ENCODE results near the gene TBX20.
"Not testable (repeated sequence)": the region's sequence is repeated elsewhere in the genome, so short reads cannot be mapped to it uniquely, and the experiment has no call there.

Gene TBX20

DNA sequence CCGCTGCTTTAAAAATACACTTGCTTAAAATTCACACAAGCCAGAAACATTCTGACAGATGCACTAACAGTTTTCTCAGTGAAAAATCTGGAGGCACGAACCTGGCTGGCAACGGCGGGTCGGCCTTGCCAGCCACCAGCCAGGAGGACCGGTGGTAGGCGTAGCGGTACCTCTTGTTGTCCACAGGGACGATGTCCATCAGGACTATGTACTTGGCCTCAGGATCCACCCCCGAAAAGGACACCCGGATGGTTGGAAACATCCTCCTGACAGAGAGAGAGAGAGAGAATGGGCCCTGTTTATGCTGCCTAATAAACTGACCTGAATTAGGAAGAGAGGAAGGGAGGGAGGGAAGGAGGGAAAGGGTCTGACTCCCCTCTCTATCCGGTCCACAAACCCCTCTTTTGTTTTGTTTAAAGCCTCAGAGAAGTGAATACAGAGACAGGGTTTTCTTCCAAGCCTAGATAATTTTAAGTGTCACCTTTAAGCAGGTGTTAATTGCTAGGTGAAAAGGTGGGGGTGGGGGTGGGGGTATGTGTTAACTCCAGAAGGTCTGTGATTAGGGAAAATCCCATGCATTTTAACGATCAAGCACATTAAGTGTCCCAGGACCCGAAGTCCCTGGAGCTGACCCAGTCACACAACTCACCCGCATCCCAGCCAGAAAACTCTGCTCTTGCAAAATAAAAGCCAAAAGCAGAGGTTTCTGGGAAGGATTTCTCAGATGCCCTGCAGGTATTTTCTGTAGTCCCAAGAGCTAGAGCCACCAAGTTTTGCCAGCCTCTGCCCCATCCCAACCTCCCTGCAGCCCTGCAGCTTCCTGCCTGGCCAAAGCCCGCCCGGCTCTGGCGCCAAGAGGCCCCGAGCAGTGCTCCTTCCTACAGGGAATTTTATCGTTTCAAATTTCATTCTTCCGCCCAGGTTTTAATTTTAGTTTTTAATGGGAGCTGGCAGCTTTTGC, 5.0 kb downstream of the TBX20 start:
- Mint-ChIP-seq H3K27ac (no peak overlapping the region), H3K9me3 (no peaks in the 10 kb centered on the region), H3K27me3 (peaks cover 50% of the 10 kb centered on the region), H3K4me3 (no peak overlapping the region), H3K4me1 (peaks cover 12% of the 10 kb centered on the region), H3K36me3 (no peaks in the 10 kb centered on the region)

DNA sequence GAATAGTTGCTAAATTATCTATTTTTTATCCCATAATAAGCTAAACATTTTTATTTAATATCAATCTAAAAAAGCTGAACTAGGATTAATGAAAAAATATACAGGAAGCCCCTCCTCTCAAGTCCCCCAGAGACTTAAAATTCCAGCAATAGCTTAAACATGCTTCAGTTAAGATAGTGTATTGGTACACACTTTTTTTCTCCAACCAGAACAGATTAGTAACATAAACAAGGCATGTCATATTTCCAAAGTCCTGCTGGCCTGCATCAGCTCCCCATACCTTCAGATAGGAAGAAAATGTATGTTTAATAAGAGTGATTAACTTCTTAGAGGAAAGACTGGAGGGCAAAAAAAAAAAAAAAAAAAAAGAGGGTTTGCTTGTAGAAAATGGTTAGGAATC, 7.1 kb downstream of the TBX20 start:
- H3K27ac Mint-ChIP-seq, result no peak overlapping the region
- no peaks in the 10 kb centered on the region for H3K9me3 Mint-ChIP-seq
- H3K36me3 Mint-ChIP-seq, result no peaks in the 10 kb centered on the region
- H3K27me3 Mint-ChIP-seq, result peaks cover 38% of the 10 kb centered on the region
- peaks cover 5% of the 10 kb centered on the region for H3K4me1 Mint-ChIP-seq
- no peak overlapping the region for H3K4me3 Mint-ChIP-seq

DNA sequence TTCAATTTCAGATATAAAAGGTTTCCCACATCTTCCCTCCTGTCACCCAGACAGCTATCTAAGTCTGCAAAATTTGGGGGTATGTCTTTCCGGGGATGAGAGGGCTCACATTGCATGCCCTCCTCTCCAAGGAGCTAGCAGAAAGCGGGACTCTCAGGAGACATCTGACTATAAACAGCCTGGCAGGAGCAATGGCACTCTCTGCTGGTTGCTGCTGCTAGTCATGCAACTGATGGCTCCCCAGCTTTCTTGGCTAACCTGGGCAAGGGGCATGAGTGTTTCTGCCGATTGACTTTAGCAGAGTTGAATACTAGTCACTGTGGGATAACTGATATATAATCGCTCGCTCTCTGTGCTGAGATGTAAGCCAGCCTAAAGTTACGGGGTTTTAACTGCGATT, 12.0 kb downstream of the TBX20 start:
- Mint-ChIP-seq H3K9me3 (no peaks in the 10 kb centered on the region), H3K4me3 (no peak overlapping the region), H3K36me3 (no peaks in the 10 kb centered on the region), H3K27me3 (peaks cover 15% of the 10 kb centered on the region), H3K27ac (no peak overlapping the region), H3K4me1 (no peaks in the 10 kb centered on the region)

DNA sequence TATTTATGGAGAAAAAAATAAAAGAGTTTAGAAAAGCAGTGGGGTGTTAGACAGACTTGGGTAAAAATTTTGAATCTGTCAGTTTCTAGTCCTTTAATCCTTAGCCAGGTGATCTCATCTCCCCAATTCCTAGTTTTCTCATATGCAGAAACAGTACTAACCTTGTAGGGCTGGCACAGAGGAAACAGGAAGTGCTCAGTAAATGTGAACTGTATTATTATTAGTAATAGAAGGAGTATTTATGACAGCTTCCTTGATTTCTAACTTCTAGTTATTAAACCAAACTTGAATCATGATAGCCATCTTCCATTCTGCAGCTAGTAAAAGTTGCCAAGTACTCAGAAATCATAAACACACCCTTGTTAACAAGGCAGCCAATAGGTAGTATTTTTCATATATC, 12.5 kb downstream of the TBX20 start:
- no peaks in the 10 kb centered on the region for H3K9me3 Mint-ChIP-seq
- H3K27me3 Mint-ChIP-seq, result peaks cover 13% of the 10 kb centered on the region
- no peak overlapping the region for H3K27ac Mint-ChIP-seq
- no peak overlapping the region for H3K4me3 Mint-ChIP-seq
- no peaks in the 10 kb centered on the region for H3K4me1 Mint-ChIP-seq
- H3K36me3 Mint-ChIP-seq, result no peaks in the 10 kb centered on the region

DNA sequence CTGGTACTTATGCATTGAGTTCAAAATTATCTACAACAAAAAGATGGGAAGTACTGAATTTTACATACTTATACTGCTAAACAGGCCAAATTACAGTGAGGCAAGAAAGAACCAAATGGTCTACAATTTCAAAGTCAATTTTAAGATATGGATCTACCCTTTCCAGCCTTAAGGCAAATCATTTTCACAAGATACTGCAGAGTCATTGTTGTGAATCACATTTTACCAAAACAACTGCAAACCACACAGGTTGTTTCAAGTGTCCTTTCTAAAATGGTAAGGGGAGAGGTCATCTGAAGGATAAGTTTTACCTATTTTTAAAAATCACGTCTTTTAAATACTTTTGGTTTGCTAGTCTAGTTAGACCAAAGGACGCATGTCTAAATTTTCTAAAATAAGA, 12.9 kb downstream of the TBX20 start:
- H3K4me3 Mint-ChIP-seq, H3K36me3 Mint-ChIP-seq, H3K9me3 Mint-ChIP-seq, H3K27ac Mint-ChIP-seq, H3K4me1 Mint-ChIP-seq: not testable (repeated sequence)
- peaks cover 13% of the 10 kb centered on the region for H3K27me3 Mint-ChIP-seq

DNA sequence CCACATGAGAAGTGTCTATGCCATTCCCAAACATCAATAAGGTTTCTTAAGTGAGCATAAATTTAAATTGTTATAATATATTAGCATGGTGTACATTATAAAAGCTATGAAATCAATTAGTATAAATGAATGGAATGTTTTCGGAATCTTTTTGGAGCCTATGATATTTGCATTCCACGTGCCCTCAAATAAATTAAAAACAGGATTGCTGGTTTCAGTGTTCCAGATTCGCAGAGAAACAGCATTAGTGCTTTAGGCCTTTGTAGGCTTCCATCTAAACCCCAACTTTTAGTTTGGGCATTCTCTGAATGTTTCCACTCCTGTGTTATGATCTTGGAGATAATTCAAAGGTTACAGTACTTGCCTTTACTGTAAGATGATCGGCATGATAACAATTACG, 15.4 kb downstream of the TBX20 start:
- H3K4me1 Mint-ChIP-seq, H3K27me3 Mint-ChIP-seq, H3K27ac Mint-ChIP-seq, H3K4me3 Mint-ChIP-seq, H3K9me3 Mint-ChIP-seq, H3K36me3 Mint-ChIP-seq: not testable (repeated sequence)

DNA sequence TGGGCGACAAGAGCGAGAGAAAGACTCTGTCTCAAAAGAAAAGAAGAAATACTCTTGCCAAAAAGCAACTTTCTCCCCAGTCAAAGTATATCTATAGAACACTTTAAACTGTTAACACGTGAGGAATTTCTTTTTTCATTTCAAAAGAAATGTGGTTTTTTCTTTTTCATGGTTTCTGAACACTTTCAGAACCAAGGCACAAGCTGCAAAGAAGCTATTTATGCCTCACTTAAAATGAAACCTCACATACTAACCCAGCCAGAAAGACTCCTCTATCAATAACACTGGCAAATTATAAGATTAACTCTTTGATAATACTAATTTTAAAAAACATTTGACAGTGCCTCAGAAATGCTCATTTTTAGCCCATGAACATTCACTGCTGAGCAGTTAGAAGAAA, 20.9 kb downstream of the TBX20 start:
- peaks cover 11% of the 10 kb centered on the region for H3K27me3 Mint-ChIP-seq
- no peaks in the 10 kb centered on the region for H3K9me3 Mint-ChIP-seq
- no peaks in the 10 kb centered on the region for H3K4me1 Mint-ChIP-seq
- H3K4me3 Mint-ChIP-seq, result no peak overlapping the region
- H3K27ac Mint-ChIP-seq, result no peak overlapping the region
- no peaks in the 10 kb centered on the region for H3K36me3 Mint-ChIP-seq

DNA sequence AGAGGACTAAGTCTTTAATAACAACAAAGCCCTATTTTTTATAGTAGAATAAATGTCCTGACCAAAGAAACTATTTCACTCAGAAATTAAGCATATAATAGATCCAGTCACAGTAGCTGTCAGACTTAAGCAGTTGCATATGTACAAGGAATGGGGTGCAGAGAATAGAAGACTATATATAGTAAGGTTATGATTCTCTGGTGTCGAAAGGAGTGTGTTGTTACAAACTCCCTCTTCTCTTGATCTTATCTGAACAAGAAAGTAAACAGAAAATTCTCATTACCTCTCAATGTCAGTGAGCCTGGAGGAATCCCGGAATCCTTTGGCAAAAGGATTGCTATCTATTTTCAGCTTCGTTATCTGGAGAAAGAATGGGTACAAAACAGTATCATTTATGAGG, 22.7 kb downstream of the TBX20 start:
- H3K9me3 Mint-ChIP-seq, H3K36me3 Mint-ChIP-seq, H3K4me3 Mint-ChIP-seq, H3K27ac Mint-ChIP-seq, H3K4me1 Mint-ChIP-seq: not testable (repeated sequence)
- H3K27me3 Mint-ChIP-seq, result peaks cover 11% of the 10 kb centered on the region

DNA sequence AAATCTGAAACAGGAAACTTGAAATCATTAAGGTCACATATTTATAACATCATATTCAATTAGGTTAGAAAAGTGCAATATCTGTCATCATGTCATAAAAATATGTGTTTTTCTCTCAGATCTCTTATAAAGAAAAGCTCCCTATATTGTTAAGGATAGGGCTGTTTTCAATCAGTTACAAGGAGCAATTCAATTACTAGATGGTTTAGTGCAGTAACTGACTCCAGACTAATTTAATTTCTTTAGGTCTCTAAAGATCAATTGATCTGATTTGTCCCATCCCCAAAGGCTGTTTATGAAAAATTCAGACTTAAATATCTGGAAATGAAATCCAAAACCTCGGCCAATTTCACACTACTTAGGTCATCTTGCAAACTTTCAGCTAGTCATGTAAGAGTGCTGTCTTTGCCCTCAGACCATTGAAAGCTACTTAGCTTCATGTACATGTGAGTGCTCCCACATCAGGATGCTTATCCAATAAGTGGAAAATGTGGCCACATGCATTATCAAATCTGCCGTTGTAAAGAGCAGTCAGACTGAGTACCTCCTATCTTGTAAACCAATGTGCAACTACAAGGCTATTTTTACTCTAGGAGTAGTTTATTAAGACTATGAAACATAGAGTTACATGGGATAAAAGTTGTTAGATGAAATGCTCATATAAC, 24.7 kb downstream of the TBX20 start:
- not testable (repeated sequence) for H3K4me3 Mint-ChIP-seq, H3K27ac Mint-ChIP-seq, H3K9me3 Mint-ChIP-seq, H3K4me1 Mint-ChIP-seq, H3K36me3 Mint-ChIP-seq
- H3K27me3 Mint-ChIP-seq, result peaks cover 11% of the 10 kb centered on the region

DNA sequence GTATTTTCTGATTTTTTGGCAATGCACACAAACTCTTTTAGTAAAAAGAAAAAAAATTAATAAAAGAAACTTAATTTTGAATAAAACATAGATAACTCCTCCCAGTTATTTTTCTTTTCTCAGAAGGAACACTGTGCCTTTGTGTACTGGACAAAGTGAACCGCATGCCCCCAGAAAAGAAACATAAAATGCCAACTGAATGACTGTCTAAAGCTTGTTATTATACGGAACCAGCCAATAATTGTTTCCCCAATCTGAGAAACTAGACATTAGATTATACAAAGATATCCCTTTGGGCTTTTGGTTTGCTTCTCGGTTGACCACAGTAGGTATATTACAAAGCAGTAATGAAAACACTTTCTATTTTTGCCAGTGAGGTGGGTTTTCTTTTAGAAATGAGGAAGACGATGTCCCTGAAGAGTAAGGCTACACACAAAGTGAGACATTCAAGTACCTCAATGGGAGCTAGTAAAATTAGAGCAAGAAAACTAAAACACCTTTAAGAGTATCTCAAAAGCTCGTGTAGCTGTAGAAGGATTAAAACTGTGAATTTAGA, 25.3 kb downstream of the TBX20 start:
- H3K27ac Mint-ChIP-seq, H3K36me3 Mint-ChIP-seq, H3K4me1 Mint-ChIP-seq, H3K4me3 Mint-ChIP-seq, H3K9me3 Mint-ChIP-seq: not testable (repeated sequence)
- peaks cover 12% of the 10 kb centered on the region for H3K27me3 Mint-ChIP-seq

DNA sequence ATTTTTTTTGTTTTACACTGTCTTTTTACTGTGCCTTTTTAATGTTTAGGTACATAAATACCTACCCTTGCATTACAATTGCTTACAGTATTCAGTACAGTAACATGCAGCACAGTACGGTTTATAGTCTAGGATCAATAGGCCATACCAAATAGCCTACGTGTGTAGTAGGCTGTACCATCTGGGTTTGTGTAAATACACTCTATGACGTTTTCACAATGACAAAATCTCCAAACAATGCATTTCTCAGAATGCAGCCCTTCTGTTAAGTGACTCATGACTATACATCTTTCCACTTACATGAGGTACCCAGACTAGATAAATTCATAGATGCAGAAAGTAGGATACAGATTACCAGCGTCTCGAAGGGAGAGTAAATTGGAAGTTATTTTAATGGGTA, 26.5 kb downstream of the TBX20 start:
- not testable (repeated sequence) for H3K4me3 Mint-ChIP-seq, H3K36me3 Mint-ChIP-seq, H3K27ac Mint-ChIP-seq, H3K4me1 Mint-ChIP-seq, H3K9me3 Mint-ChIP-seq
- H3K27me3 Mint-ChIP-seq, result peaks cover 16% of the 10 kb centered on the region

DNA sequence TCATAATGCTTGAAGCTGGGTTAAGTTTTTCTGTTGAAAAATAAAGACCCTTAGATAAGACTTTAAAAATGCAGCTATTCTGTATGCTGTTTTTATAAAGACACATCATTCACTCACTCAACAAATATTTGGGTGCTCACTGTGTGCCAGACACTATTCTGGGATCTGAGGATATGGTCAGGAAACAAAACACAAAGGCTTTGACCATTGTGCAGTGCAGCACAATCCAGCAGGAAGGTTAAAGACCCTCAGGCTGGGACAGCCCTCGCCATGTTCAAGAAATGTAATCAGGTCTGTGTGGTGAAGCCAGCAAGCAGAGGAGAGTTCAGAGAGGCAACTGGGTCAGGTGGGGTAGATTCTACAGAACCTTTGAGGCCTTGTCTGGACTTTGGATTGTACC, 31.5 kb downstream of the TBX20 start:
- H3K4me1 Mint-ChIP-seq, H3K36me3 Mint-ChIP-seq, H3K9me3 Mint-ChIP-seq, H3K27ac Mint-ChIP-seq, H3K4me3 Mint-ChIP-seq: not testable (repeated sequence)
- peaks cover 18% of the 10 kb centered on the region for H3K27me3 Mint-ChIP-seq

DNA sequence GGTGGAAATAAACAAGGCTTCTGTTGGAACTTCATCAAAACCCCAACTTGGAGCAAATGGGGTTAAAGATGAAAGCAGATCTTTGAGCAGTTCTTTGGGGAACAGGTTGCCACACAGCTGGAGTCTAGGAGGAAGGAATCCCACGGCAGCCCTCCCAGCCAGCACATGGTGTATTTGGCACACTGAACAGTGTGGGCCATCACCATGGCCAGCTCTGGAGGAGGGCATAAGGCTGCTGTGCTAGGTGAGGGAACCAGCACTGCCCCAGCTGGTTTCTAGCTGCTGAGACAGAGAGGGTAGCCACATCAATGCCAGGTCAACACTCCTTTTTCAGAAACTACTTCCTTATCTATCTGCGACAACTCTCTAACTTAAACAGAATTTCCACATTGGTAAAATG, 33.7 kb downstream of the TBX20 start:
- H3K27ac Mint-ChIP-seq, H3K4me3 Mint-ChIP-seq, H3K4me1 Mint-ChIP-seq, H3K36me3 Mint-ChIP-seq, H3K9me3 Mint-ChIP-seq: not testable (repeated sequence)
- H3K27me3 Mint-ChIP-seq, result peaks cover 20% of the 10 kb centered on the region

DNA sequence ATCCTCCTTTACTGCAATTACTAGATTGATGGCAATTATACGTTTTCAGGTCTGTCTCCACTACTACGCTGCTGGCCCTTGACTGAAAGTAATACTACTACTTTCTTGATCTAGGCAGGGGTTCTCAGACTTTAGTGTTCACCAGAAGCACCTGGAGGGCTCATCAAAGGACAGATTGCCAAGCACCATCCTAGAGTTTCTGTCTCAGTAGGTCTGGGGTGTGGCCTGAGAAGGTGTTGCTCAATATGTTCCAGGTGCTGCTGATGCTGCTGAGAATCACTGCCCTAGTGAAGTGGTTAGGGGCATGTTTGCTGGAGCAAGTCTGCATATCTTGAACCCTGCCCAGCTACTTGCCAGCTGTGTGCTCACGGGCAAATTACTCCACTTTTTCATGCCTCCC, 37.9 kb downstream of the TBX20 start:
- H3K36me3 Mint-ChIP-seq, H3K4me1 Mint-ChIP-seq, H3K9me3 Mint-ChIP-seq, H3K4me3 Mint-ChIP-seq, H3K27ac Mint-ChIP-seq: not testable (repeated sequence)
- peaks cover 19% of the 10 kb centered on the region for H3K27me3 Mint-ChIP-seq

DNA sequence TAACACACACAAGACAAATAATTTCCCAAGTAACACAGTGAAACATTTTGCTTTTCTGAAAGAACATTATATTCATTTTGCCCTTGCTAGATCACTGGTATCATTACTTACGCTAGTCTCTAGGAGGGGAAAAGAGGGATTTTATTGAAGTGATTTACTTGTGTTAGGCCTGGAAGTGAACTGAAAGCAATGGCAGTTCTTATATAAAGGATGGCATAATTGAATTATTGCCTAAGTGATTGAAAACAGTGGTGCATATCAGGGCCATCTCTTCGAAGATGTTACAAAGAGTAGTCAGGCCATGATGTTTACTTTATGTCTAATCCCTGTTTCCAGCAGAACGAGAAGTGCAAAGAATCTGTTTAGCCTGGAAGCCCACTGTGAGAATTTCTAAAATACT, 38.8 kb downstream of the TBX20 start:
- not testable (repeated sequence) for H3K4me1 Mint-ChIP-seq, H3K9me3 Mint-ChIP-seq, H3K27ac Mint-ChIP-seq, H3K4me3 Mint-ChIP-seq, H3K36me3 Mint-ChIP-seq
- peaks cover 16% of the 10 kb centered on the region for H3K27me3 Mint-ChIP-seq

DNA sequence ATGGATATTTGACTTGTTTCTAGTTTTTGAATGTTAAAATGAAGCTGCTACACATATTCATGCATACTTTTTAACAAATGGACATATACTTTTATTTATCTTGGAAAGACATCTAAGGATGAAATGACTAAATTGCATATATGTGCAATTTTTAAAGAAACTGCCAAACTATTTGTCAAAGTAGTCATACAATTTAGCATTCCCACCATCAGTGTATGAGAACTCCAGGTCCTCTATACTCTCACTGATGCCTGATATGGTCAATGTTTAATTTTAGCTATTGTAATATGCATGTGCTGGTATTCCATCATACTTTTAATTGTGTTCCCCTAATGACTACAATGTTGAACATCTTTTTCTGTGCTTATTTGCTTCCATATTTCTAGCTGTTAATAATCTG, 47.0 kb downstream of the TBX20 start:
- not testable (repeated sequence) for H3K36me3 Mint-ChIP-seq, H3K9me3 Mint-ChIP-seq, H3K27me3 Mint-ChIP-seq, H3K27ac Mint-ChIP-seq, H3K4me3 Mint-ChIP-seq, H3K4me1 Mint-ChIP-seq

All from activated naive CD4-positive, alpha-beta T cell treated with anti-CD3 and anti-CD28 coated beads, Interleukin-2, amount 50 U/mL, for 24 hours (primary cell).